NCI-H2029 treated with DMSO at 0.1 percent for 48 hours (cell line): ENCODE data around the gene CASP8AP2.
"Not testable (repeated sequence)": the region's sequence is repeated elsewhere in the genome, so short reads cannot be mapped to it uniquely, and the experiment has no call there.

Source experiments
- DNase-seq: peaks from one replicate; lab custom pipeline; 2025; lab: John Stamatoyannopoulos, UW

Gene CASP8AP2

DNA sequence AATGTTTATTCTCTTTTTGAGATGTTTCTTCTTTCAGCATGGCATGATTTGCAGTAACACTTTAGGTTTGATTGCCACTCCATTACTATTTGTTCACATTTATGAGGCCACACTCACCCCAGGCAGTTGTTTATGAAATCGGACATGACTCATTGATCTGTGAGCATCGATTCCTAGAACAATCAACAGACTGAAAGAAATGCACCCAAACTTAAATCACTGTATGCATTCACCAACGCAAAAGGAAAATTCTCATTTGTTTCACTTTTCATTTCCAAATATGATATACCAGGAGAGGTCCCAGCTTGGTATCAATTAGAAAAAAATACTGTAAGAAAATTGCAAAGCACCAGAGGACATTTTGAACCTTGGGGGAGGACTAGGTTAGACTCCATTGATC lies 59.2 kb downstream of the CASP8AP2 start:
- DNase-seq: no peak

DNA sequence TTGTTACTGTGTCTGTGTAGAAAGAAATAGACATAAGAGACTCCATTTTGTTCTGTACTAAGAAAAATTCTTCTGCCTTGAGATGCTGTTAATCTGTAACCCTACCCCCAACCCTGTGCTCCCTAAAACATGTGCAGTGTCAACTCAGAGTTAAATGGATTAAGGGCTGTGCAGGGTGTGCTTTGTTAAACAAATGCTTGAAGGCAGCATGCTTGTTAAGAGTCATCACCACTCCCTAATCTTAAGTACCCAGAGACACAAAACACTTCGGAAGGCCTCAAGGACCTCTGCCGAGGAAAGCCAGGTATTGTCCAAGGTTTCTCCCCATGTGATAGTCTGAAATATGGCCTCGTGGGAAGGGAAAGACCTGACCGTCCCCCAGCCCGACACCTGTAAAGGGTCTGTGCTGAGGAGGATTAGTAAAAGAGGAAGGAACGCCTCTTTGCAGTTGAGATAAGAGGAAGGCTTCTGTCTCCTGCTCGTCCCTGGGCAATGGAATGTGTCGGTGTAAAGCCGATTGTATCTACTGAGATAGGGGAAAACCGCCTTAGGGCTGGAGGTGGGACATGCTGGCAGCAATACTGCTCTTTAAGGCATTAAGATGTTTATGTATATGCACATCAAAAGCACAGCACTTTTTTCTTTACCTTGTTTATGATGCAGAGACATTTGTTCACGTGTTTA lies 61.3 kb downstream of the CASP8AP2 start:
- DNase-seq: not testable (repeated sequence)

DNA sequence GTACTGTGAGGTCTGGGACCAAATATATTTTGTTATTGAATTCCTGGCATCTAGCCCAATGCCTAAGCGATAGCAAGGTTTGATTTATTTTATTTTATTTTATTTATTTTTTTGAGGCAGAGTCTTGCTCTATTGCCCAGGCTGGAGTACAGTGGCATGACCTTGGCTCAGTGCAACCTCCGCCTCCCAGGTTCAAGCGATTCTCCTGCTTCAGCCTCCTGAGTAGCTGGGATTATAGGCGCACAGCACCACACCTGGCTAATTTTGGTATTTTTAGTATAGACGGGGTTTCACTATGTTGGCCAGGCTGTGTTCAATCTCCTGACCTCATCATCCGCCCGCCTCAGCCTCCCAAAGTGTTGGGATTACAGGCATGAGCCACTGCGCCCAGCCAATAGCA lies 62.9 kb downstream of the CASP8AP2 start:
- DNase-seq: not testable (repeated sequence)

DNA sequence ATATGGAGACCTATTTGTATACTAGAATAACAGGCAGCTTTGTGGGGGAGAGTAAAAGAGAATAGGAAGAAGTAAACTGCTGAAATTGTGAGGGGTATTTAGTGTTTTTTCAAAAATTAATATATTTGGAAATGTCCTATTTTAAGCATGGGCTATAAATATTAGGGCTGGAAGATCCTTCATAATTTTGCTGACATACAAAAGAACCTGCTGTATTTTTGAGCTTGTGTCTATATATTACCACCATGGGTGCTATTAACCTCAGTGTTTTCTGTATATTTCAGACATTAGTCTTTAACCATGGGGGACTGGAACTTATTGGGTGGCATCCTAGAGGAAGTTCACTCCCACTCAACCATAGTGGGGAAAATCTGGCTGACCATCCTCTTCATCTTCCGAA lies 64.5 kb downstream of the CASP8AP2 start, which contains the start of gene GJA10:
Gene GJA10 (plus strand): TSS at position 301 of the 400 bp plus-strand sequence. CDS start 0 bp downstream, at position 301.
- no peak for DNase-seq

DNA sequence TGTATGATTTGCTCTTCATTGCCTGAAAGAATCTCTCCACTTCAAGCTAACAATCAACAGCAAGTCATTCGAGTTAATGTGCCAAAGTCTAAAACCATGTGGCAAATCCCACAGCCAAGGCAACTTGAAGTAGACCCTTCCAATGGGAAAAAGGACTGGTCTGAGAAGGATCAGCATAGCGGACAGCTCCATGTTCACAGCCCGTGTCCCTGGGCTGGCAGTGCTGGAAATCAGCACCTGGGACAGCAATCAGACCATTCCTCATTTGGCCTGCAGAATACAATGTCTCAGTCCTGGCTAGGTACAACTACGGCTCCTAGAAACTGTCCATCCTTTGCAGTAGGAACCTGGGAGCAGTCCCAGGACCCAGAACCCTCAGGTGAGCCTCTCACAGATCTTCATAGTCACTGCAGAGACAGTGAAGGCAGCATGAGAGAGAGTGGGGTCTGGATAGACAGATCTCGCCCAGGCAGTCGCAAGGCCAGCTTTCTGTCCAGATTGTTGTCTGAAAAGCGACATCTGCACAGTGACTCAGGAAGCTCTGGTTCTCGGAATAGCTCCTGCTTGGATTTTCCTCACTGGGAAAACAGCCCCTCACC lies 65.7 kb downstream of the CASP8AP2 start:
- no peak for DNase-seq

DNA sequence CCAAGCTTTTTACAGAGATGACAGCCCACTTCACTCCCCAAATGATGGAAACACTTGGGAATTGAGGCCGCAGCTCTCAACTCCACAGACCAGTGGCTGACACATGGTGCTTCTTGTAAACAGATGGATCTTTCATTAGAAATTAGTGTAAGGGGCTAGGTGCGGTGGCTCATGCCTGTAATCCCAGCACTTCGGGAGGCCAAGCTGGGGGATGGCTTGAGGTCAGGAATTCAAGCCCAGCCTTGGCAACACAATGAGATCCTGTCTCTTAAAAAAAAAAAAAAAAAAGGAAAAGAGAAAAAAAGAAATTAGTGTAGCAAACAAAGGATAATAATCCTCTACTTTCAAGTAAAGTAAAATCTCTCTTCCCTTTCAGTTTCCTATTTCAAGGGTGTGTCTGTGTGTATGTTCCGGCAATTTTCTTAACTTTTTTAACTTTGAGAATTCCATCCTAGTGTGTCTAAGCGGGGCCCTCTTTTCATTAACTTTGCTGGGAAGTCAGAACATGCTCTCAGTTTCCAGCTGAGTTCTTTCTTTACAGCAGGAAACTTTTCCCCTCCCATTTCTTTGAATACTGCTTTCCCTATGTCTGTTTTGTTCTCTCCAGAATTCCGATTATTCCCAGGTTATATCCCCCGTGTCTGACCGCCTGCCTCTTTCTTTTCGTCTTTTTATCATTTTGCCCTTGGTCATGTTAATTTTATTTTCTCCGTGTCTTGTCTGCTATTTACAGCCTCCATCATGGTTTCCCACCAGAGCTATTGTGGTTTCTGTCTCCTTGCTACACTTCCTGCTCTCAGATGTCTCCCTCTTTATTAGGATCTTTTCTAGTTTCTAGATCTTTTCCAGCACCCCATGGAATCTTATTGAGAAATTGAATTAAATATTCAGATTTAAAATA lies 80.6 kb downstream of the CASP8AP2 start:
- DNase-seq: not testable (repeated sequence)

DNA sequence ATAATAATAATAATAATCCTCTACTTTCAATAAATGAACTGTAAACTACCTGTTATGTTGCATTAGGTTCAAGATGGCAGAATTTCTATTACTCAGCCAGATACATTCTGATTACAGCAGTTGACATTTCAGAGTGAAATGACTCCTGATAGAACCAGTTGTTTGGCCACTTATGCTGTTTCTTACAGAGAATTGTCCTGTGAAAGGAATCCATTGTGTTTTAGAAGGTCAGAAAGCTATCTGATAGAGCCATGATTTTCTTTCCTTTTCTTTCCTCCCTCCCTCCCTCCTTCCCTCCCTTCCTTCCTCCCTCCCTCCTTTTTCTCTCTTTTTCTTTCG lies 81.2 kb downstream of the CASP8AP2 start:
- no peak for DNase-seq

DNA sequence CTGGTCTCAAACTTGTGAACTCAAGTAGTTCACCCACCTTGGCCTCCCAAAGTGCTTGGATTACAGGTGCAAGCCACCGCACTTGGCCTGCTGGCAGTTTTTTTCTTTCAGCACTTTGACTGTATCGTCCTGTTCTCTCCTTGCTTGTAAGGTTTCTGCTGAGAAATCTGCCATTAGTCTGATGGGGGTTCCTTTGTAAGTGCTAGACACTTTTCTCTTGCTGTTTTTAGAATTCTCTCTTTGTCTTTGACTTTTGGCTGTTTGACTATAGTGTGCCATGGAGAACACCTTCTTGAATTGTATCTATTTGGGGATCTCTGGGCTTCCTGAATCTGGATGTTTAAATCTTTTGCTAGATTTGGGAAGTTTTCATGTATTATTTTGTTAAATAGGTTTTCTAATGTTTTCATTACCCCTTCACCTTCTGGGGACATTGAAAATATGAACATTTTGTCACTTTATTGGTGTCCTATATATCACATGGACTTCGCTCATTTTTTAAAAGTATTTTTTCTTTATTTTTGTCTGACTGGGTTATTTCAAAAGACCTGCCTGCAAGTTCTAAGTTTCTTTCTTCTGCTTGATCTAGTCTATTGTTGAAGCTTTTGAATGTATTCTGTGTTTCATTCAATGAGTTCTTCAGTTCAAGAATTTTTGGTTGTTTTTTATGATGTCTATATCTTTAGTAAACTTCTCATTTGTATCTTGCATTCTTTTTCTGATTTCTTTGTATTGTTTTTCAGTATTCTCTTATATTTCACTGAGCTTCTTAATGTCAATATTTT lies 86.6 kb downstream of the CASP8AP2 start:
- DNase-seq: no peak

DNA sequence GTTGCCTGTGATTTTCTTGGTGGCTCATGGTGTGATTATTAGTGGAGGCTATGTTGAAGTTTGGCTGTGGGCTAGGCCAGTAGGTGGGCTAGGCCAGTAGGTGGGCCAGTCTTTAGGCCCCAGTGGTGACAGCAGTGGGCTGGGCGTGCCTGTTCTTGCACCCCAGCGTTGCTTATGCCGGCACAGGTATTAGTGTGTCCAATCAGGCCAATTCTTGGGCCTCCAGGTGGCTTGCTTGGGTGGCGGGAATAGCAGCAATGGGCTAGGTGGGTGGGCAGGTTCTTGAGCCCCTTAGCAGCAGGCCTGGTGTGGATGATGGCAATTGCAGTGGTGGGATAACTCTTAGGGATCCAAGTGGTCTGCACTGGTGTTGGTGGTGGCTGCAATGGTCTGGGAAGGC lies 87.5 kb downstream of the CASP8AP2 start:
- DNase-seq: no peak

DNA sequence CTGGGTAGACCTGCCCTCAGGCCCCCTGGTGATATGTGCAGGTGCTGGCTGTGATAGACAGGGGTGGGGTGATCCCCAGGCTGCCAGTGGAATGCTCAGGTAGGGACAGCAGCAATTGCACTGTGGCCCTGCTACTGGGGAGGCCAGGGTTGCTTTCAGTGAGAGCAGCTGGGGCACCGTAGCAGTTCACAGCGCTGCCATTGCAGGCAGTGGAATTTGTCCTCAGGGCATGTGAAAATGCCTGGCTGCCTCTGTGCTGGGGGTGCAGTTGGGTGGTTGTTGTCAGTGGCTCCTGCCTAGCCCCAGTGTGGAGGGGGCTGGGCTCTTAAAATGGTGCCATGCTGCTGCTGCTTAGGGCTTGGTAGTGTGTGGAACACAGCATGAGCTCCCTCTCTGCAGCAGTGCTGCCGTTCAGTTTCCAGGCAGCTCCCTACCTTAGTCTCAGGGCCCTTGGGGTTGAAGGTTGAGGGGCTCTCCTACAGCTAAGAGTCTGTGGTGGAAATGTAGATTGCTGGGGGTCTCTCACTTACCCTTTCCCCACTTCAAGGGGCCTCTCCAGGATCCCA lies 88.2 kb downstream of the CASP8AP2 start:
- DNase-seq: no peak
